Naive B cell (primary cell): Measurements from ENCODE around the gene TBC1D8. TPM values are rescaled to one million over a fixed set of nuclear protein-coding genes. Genes with fewer than 3 reads are reported as not detected.

Source experiments
- ATAC-seq, 2 donors: fragments of 150-1000 bp; cut with Tn5 transposase; 2 replicates each; pipeline ENCODE4 v1.10.0; 2021; ENCODE audit warnings: low read depth in 2 of 2, mild to moderate bottlenecking in 2 of 2, moderate library complexity in 2 of 2
- DNase-seq: peaks from one replicate; pipeline ENCODE4 v3.0.0; 2022
- H3K27ac Mint-ChIP-seq, 6 donors: one replicate each; pipeline ENCODE4 v1.8.0; 2020 to 2022; ENCODE audit warnings: mild to moderate bottlenecking in 6 of 6, mixed read lengths in 6 of 6, moderate library complexity in 5 of 6, inconsistent platforms in 2 of 6
- H3K27me3 Mint-ChIP-seq, 3 donors: one replicate each; pipeline ENCODE4 v1.8.0; 2021 to 2022; ENCODE audit warnings: mixed read lengths in 3 of 3, mild to moderate bottlenecking in 1 of 3
- H3K36me3 Mint-ChIP-seq, 2 donors: one replicate each; pipeline ENCODE4 v1.8.0; 2020 to 2022; ENCODE audit warnings: mixed read lengths in 2 of 2, inconsistent platforms in 1 of 2, mild to moderate bottlenecking in 1 of 2
- H3K4me1 Mint-ChIP-seq, 3 donors: one replicate each; pipeline ENCODE4 v1.8.0; 2020 to 2022; ENCODE audit warnings: mixed read lengths in 3 of 3, inconsistent platforms in 1 of 3, mild to moderate bottlenecking in 1 of 3, moderate library complexity in 1 of 3
- H3K4me3 Mint-ChIP-seq, 8 donors: one replicate each; pipeline ENCODE4 v1.8.0; 2020 to 2022; ENCODE audit warnings: mild to moderate bottlenecking in 8 of 8, mixed read lengths in 8 of 8, moderate library complexity in 8 of 8, inconsistent platforms in 2 of 8
- H3K9me3 Mint-ChIP-seq, 7 donors: one replicate each; pipeline ENCODE4 v1.8.0; 2020 to 2022; ENCODE audit warnings: mixed read lengths in 7 of 7, mild to moderate bottlenecking in 5 of 7, inconsistent platforms in 2 of 7, moderate library complexity in 1 of 7
- polyA plus RNA-seq, 6 donors: library from polyadenylated mRNA; unstranded; fragments of 300-500 nt; fragmentation: Illumina TruSeq; gene quantifications; one replicate each; pipeline ENCODE4 v1.2.3, GENCODE V29; 2021; ENCODE audit warnings: low read depth in 6 of 6

Gene TBC1D8
- polyA plus RNA-seq, 6 donors from 2014 or later, result 0.19 to 0.72 (median 0.23) TPM; not detected in 1

GRCh38 chr2:101153787-101154186 is 2.6 kb upstream of the TBC1D8 start:
- H3K36me3 Mint-ChIP-seq, result no peaks in the 10 kb centered on the region
- no peak for ATAC-seq
- no peak overlapping the region for H3K27ac Mint-ChIP-seq
- no peak for DNase-seq
- H3K27me3 Mint-ChIP-seq, result peaks cover 0 to 10% (median 10%) of the 10 kb centered on the region in 3 donors
- no peak overlapping the region for H3K4me3 Mint-ChIP-seq
- H3K4me1 Mint-ChIP-seq, result peaks cover 20 to 35% (median 27%) of the 10 kb centered on the region in 3 donors
- H3K9me3 Mint-ChIP-seq, result no peaks in the 10 kb centered on the region

DNA sequence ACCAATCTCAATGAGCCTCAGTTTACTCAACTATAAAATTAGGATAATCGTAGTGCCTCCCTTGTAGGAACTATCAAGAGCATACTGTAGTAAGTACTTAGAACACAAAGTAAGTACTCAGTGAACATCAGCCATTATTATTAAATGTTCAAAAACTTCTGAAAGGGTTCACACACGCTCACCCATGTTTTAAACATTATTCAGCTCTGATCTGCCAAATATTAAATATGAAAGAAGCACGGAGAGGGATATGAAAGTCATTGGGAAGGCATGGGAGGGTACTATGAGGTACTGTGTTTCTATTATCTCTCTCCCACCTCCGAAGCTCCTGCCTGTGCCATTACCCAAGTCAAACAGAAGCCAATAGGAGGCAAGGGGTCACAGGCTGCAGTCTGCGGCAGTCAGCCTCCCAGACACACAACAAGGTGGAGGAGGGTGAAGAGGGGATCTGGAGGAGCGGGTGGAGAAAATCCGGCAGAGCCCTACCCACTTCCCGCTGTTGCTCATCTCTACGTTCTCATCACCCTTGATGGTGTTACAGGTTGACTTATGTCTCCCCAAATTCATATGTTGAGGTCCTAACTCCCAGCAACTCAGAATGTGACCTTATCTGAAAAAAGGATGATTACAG is 2.0 kb upstream of the TBC1D8 start:
- no peak for ATAC-seq
- peaks cover 20 to 35% (median 27%) of the 10 kb centered on the region in 3 donors for H3K4me1 Mint-ChIP-seq
- peak overlapping the region in 2 of 6 donors; percentile 1 to 48 for H3K27ac Mint-ChIP-seq
- H3K36me3 Mint-ChIP-seq, result no peaks in the 10 kb centered on the region
- DNase-seq, result no peak
- peaks cover 0 to 16% (median 14%) of the 10 kb centered on the region in 3 donors for H3K27me3 Mint-ChIP-seq
- H3K9me3 Mint-ChIP-seq, result no peaks in the 10 kb centered on the region
- peak overlapping the region in 5 of 8 donors; percentile 8 to 91 (median 79) for H3K4me3 Mint-ChIP-seq

- ATAC-seq, result peak; percentile 24 to 26
- Mint-ChIP-seq H3K9me3 (no peaks in the 10 kb centered on the region), H3K4me1 (peaks cover 20 to 35% (median 27%) of the 10 kb centered on the region in 3 donors), H3K27me3 (peaks cover 0 to 23% (median 20%) of the 10 kb centered on the region in 3 donors), H3K27ac (no peak overlapping the region), H3K4me3 (peak overlapping the region; percentile 75 to 94 (median 88)), H3K36me3 (no peaks in the 10 kb centered on the region)
- DNase-seq, result peak; percentile 15
Observed at GRCh38 chr2:101152272-101153076, 1.3 kb upstream of the TBC1D8 start.

DNA sequence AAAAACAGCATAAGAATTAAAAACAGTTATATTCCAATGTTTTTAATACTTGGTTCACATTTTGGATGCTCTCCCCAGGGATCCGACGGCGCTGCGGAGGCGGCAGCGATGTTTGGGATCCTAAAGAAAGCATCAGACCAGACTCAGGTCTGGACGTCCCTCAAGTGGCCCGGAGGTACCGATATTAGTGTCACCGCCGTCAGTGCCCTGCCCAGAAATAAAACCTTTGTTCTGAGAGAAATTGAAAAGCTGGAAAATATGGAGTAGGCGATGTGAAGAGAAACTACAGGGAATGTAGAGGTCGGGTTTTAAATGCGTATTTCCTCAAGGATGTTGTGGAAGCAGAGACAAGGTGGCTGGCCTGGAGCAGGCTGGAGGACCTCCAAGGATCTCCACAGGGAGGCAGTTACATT is 683 bp upstream of the TBC1D8 start:
- no peaks in the 10 kb centered on the region for H3K9me3 Mint-ChIP-seq
- no peaks in the 10 kb centered on the region for H3K36me3 Mint-ChIP-seq
- H3K4me3 Mint-ChIP-seq, result peak overlapping the region; percentile 75 to 94 (median 88)
- DNase-seq, result no peak
- no peak for ATAC-seq
- peak overlapping the region in 1 of 6 donors; percentile 3 for H3K27ac Mint-ChIP-seq
- H3K4me1 Mint-ChIP-seq, result peaks cover 20 to 35% (median 27%) of the 10 kb centered on the region in 3 donors
- H3K27me3 Mint-ChIP-seq, result peaks cover 5 to 29% (median 26%) of the 10 kb centered on the region in 3 donors

GRCh38 chr2:101150306-101151145 is 656 bp downstream of the TBC1D8 start:
- Mint-ChIP-seq H3K4me1 (peaks cover 20 to 35% (median 27%) of the 10 kb centered on the region in 3 donors), H3K27ac (peak overlapping the region in 1 of 6 donors; percentile 56), H3K27me3 (peaks cover 10 to 42% (median 37%) of the 10 kb centered on the region in 3 donors), H3K36me3 (no peaks in the 10 kb centered on the region), H3K4me3 (peak overlapping the region; percentile 73 to 86 (median 79)), H3K9me3 (no peaks in the 10 kb centered on the region)
- DNase-seq, result peak; percentile 18
- peak; percentile 37 to 49 for ATAC-seq

DNA sequence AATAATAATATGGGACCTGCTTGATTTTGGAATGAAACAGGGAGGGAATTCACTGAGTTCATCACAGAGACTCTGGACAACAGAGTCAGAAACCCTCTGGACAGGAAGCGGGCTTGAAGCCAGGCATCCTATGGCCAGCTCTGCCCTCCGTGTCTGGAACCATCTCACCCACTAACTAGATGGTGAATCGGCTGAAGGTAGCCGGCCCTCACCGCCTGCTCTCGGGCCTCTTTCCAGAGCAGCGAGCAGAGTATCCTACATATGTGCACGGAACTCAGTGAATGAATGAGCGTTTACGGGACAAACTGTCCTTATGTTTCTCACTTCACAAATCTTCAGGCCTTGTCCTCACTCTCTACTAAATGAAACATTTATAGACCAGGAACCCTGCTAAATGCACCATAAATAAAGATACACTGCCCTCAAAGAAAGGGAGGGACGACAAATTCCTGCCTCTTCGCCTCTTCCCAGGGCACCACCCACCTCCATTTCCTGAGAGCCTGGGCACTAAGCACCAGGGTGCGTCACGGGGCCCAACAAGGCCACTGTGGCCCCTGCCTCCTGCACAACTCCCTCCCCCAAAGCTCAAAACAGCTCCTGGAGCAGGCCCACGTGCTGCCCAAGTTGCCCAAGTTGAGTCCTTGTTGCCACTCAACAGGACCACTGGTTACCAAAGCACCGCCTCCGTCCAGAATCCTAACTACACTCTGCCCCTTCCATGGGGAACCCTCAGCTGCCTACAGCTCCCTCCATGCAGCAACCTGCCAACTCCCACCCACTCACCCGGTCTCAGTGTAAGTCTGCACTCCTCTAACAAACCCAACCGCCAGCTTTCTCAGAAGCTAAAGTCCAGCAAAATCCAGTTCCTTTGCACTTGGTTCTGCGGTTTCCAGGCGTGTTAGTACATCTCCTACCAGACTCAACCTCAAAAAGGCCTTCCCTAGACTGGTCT is 1.7 kb downstream of the TBC1D8 start:
- H3K36me3 Mint-ChIP-seq, result no peaks in the 10 kb centered on the region
- DNase-seq (no peak), ATAC-seq (no peak)
- peaks cover 20 to 35% (median 27%) of the 10 kb centered on the region in 3 donors for H3K4me1 Mint-ChIP-seq
- peak overlapping the region; percentile 25 to 86 (median 76) for H3K4me3 Mint-ChIP-seq
- H3K27me3 Mint-ChIP-seq, result peaks cover 18 to 52% (median 45%) of the 10 kb centered on the region in 3 donors
- H3K27ac Mint-ChIP-seq, result no peak overlapping the region
- H3K9me3 Mint-ChIP-seq, result no peaks in the 10 kb centered on the region

- DNase-seq, result no peak
- no peaks in the 10 kb centered on the region for H3K9me3 Mint-ChIP-seq
- peaks cover 20 to 35% (median 27%) of the 10 kb centered on the region in 3 donors for H3K4me1 Mint-ChIP-seq
- peak overlapping the region in 1 of 6 donors; percentile 13 for H3K27ac Mint-ChIP-seq
- H3K27me3 Mint-ChIP-seq, result peaks cover 24 to 58% (median 51%) of the 10 kb centered on the region in 3 donors
- no peak for ATAC-seq
- no peaks in the 10 kb centered on the region for H3K36me3 Mint-ChIP-seq
- peak overlapping the region in 5 of 8 donors; percentile 4 to 75 (median 64) for H3K4me3 Mint-ChIP-seq
Observed at GRCh38 chr2:101148777-101149176, 2.4 kb downstream of the TBC1D8 start.

DNA sequence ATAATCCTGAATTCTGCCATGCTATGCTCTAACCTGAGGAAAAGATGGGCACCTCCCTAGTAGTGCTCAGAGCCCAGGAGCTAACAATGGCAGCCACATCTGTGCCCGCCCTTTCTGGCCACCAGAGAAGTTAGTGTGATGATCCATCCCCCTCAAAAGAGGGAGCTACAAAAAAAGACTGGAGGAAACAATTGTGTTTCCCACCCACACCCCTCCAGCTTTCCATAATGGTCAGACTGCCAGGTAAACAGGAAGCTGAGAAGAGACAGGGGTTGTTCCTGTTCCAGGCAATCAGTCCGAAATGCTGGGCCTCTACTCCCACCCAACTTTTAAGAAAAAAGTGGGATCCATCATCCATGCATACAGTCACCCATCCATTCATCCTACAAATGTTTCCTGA is 3.2 kb downstream of the TBC1D8 start:
- no peaks in the 10 kb centered on the region for H3K9me3 Mint-ChIP-seq
- peak overlapping the region in 5 of 8 donors; percentile 7 to 74 (median 40) for H3K4me3 Mint-ChIP-seq
- ATAC-seq (no peak), DNase-seq (no peak)
- H3K4me1 Mint-ChIP-seq, result peaks cover 20 to 31% (median 26%) of the 10 kb centered on the region in 3 donors
- no peaks in the 10 kb centered on the region for H3K36me3 Mint-ChIP-seq
- H3K27me3 Mint-ChIP-seq, result peaks cover 32 to 60% (median 59%) of the 10 kb centered on the region in 3 donors
- H3K27ac Mint-ChIP-seq, result no peak overlapping the region

DNA sequence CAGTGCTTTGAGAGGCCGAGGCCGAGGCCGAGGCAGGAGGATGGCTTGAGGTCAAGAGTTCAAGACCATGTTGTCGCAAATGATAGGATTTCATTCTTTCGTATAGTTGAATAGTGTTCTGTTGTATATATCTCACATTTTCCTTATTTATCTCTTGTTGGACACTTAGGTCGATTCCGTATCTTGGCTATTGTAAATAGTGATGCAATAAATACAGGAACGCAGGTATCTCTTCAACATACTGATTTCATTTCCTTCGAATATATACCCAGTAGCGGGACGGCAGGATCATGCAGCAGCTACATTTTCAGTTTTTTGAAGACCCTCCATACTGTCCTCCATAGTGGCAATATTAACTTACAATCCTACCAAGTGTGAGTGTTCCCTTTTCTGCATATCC is 4.1 kb downstream of the TBC1D8 start:
- Mint-ChIP-seq H3K27me3 (peaks cover 41 to 60% (median 59%) of the 10 kb centered on the region in 3 donors), H3K4me1 (peaks cover 12 to 22% (median 17%) of the 10 kb centered on the region in 3 donors), H3K9me3 (no peaks in the 10 kb centered on the region)

DNA sequence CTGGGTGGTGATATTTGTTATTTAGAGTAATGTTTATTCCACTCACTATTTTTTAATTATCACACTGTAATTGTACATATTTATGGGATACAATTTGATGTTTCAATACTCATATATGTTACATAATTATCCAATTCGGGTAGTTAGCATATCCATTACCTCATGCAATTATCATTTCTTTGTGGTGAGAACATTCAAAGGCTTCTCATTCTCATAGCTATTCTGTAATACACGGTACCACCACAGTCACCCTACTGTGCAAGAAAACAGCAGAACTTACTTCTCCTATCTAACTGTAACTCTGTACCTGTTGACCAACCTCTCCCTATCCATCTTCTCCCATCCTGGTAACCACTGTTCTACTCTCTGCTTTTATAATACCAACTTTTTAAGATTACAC is 4.6 kb downstream of the TBC1D8 start:
- Mint-ChIP-seq H3K27ac (peak overlapping the region in 1 of 6 donors; percentile 9), H3K27me3 (peaks cover 46 to 61% (median 60%) of the 10 kb centered on the region in 3 donors), H3K4me3 (peak overlapping the region in 1 of 8 donors; percentile 15), H3K9me3 (no peaks in the 10 kb centered on the region), H3K4me1 (peaks cover 7 to 17% (median 12%) of the 10 kb centered on the region in 3 donors), H3K36me3 (no peaks in the 10 kb centered on the region)
- DNase-seq (no peak), ATAC-seq (no peak)

More for the DNA sequence above, 4.1 kb downstream of the TBC1D8 start:
- Mint-ChIP-seq H3K27ac (no peak overlapping the region), H3K36me3 (no peaks in the 10 kb centered on the region), H3K4me3 (peak overlapping the region in 1 of 8 donors; percentile 15)
- DNase-seq (no peak), ATAC-seq (no peak)

DNA sequence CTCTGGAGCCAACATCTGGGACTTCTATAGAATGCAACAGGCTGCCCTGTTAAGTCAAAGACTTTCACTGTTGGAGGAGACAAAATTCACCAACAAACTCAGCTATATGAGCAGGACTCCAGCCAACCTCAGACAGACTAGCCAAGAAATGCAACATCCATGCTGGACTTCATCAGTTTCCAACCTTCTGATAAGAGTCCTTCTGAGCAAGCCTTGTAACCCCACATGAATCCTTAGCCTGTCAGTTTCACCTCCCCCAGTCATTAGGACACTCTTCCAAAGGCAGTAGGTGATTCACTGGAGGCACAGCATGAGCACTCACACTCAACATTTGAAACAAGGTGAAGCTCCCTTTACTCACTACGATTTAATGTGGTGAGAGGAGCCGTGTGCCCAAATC is 5.8 kb downstream of the TBC1D8 start:
- ATAC-seq, result no peak
- H3K36me3 Mint-ChIP-seq, result no peaks in the 10 kb centered on the region
- H3K4me1 Mint-ChIP-seq, result peaks cover 6 to 12% (median 10%) of the 10 kb centered on the region in 3 donors
- no peaks in the 10 kb centered on the region for H3K9me3 Mint-ChIP-seq
- no peak for DNase-seq
- H3K4me3 Mint-ChIP-seq, result no peak overlapping the region
- peaks cover 54 to 72% (median 67%) of the 10 kb centered on the region in 3 donors for H3K27me3 Mint-ChIP-seq
- no peak overlapping the region for H3K27ac Mint-ChIP-seq

- H3K36me3 Mint-ChIP-seq, result peaks cover 5 to 12% of the 10 kb centered on the region in 2 donors
- H3K27me3 Mint-ChIP-seq, result peaks cover 64 to 69% (median 67%) of the 10 kb centered on the region in 3 donors
- ATAC-seq (no peak), DNase-seq (no peak)
- no peak overlapping the region for H3K27ac Mint-ChIP-seq
- H3K4me1 Mint-ChIP-seq, result peaks cover 0 to 5% (median 0%) of the 10 kb centered on the region in 3 donors
- no peak overlapping the region for H3K4me3 Mint-ChIP-seq
- peaks cover 0 to 6% (median 2%) of the 10 kb centered on the region in 7 donors for H3K9me3 Mint-ChIP-seq
Observed at GRCh38 chr2:101142163-101142562, 9.0 kb downstream of the TBC1D8 start.
